K562 (cell line): ENCODE results near the gene NPAS1. TPM values are rescaled to one million over a fixed set of nuclear protein-coding genes. Genes with fewer than 3 reads are reported as not detected.

Experiments used
- ATAC-seq: fragments of 200-7000 bp; cut with Tn5 transposase; 3 replicates; pipeline ENCODE4 v1.9.1; 2020; ENCODE audit warnings: moderate library complexity
- BruUV-seq: library from RNA; stranded (reverse); fragments of 400-500 nt; replicated peaks from 2 replicates; lab custom pipeline; 2021; lab: Mats Ljungman, UMichigan
- CTCF ChIA-PET: fragments of 300-600 bp; formaldehyde crosslinking; extraction: SDS; loops from one replicate; lab custom pipeline; 2021; ENCODE audit warnings: low intra/inter-chr PET ratio; lab: Yijun Ruan, JAX
- POLR2A ChIA-PET: fragments of 300-600, 350-650 bp; sonication (Branson Sonifier 250); formaldehyde crosslinking; extraction: SDS; loops from one replicate; lab custom pipeline; 2021; ENCODE audit warnings: antibody characterized with exemption, inconsistent platforms; lab: Yijun Ruan, JAX
- DNase-seq, 4 experiments: peaks; one replicate each; pipeline versions ENCODE4 v3.0.0 to v3.0.0-alpha.2; 2011 to 2018; ENCODE audit warnings: low spot score in 3 of 4, mixed read lengths in 3 of 4; ENCODE audit errors: extremely low read depth in 1 of 4
- FAIRE-seq: peaks from 2 replicates; lab custom pipeline; 2011; peaks lifted over from hg19 to GRCh38; lab: Jason Lieb, UNC
- H2AFZ ChIP-seq: 2 replicates; pipeline ENCODE4 v1.6.0; 2011; ENCODE audit warnings: low read depth, low read length, control low read depth, inconsistent platforms
- H3K27ac ChIP-seq: fragments of 200-600 bp; 3 replicates; pipeline ENCODE4 v1.8.0; 2011; ENCODE audit warnings: low read depth, mild to moderate bottlenecking, control low read depth, inconsistent platforms, low read length, moderate library complexity, mixed read lengths; ENCODE audit errors: extremely low read depth
- H3K27me3 ChIP-seq, 2 experiments: fragments of 300-600 bp in 1 of 2; 2 replicates in 1 of 2; 3 replicates in 1 of 2; pipeline versions ENCODE4 v1.6.0 to v1.8.0; 2011; ENCODE audit warnings: inconsistent platforms in 2 of 2, low read length in 2 of 2, mild to moderate bottlenecking in 1 of 2, mixed read lengths in 1 of 2, moderate library complexity in 1 of 2; ENCODE audit not compliant: control insufficient read depth in 2 of 2, insufficient read depth in 2 of 2
- H3K36me3 ChIP-seq: fragments of 300-600 bp; 3 replicates; pipeline ENCODE4 v1.8.0; 2011; ENCODE audit warnings: mild to moderate bottlenecking, low read length, inconsistent platforms; ENCODE audit not compliant: control insufficient read depth, insufficient read depth
- H3K4me1 ChIP-seq, 2 experiments: fragments of 200-600 bp in 1 of 2; replicated peaks in 1 of 2; 2 replicates in 1 of 2; 3 replicates in 1 of 2; pipeline versions ENCODE4 v1.5.1 to v1.8.0; 2011; ENCODE audit warnings: inconsistent platforms in 2 of 2, low read length in 2 of 2, mild to moderate bottlenecking in 1 of 2, mixed read lengths in 1 of 2, moderate library complexity in 1 of 2; ENCODE audit not compliant: control insufficient read depth in 2 of 2, insufficient read depth in 2 of 2
- H3K4me2 ChIP-seq: 2 replicates; pipeline ENCODE4 v1.6.1; 2011; ENCODE audit warnings: low read length, control low read depth, inconsistent platforms, mixed read lengths; ENCODE audit not compliant: insufficient read depth
- H3K4me3 ChIP-seq: fragments of 200-600 bp; sonication (generic), shearing (Covaris generic); 2 replicates; pipeline ENCODE4 v1.5.1; 2016; ENCODE audit warnings: control low read depth, inconsistent platforms
- H3K79me2 ChIP-seq: fragments of 200-600 bp; 3 replicates; pipeline ENCODE4 v1.8.0; 2011; ENCODE audit warnings: low read length, inconsistent platforms; ENCODE audit not compliant: control insufficient read depth, insufficient read depth
- H3K9ac ChIP-seq, 2 experiments: 2 replicates each; pipeline versions ENCODE4 v1.6.0 to v1.6.1; 2011; ENCODE audit warnings: low read depth in 2 of 2, low read length in 2 of 2, control low read depth in 1 of 2, inconsistent platforms in 1 of 2, mild to moderate bottlenecking in 1 of 2, mixed read lengths in 1 of 2; ENCODE audit not compliant: insufficient read depth in 1 of 2
- H3K9me1 ChIP-seq: one replicate; pipeline ENCODE4 v1.6.0; 2011; ENCODE audit warnings: inconsistent platforms, mild to moderate bottlenecking, low read length, moderate library complexity; ENCODE audit not compliant: control insufficient read depth, insufficient read depth
- H3K9me3 ChIP-seq: replicated peaks from 2 replicates; pipeline ENCODE4 v1.5.1; 2011; ENCODE audit warnings: low read depth, low read length, inconsistent platforms; ENCODE audit not compliant: control insufficient read depth, insufficient read depth
- H4K20me1 ChIP-seq: replicated peaks from 2 replicates; pipeline ENCODE4 v1.6.1; 2011; ENCODE audit warnings: low read length, inconsistent platforms, mixed read lengths; ENCODE audit not compliant: control insufficient read depth, insufficient read depth
- DMBX1 ChIP-seq: fragments of 250-450 bp; sonication (Bioruptor Pico); IDR thresholded peaks from 2 replicates; pipeline ENCODE4 v1.8.0; 2022; ENCODE audit warnings: inconsistent platforms, mild to moderate bottlenecking, moderate library complexity, borderline replicate concordance
- DPF2 ChIP-seq: fragments of 450-650 bp; IDR thresholded peaks from 2 replicates; pipeline ENCODE4 v1.6.1; 2016
- ILF3 ChIP-seq: fragments of 450-650 bp; IDR thresholded peaks from 2 replicates; pipeline ENCODE4 v1.6.1; 2018; ENCODE audit warnings: antibody characterized with exemption, mild to moderate bottlenecking, moderate library complexity, borderline replicate concordance
- KDM2B ChIP-seq: fragments of 250-450 bp; sonication (Bioruptor Pico); IDR thresholded peaks from 2 replicates; pipeline ENCODE4 v1.8.0; 2021; ENCODE audit warnings: mild to moderate bottlenecking, moderate library complexity
- KLF10 ChIP-seq: fragments of 250-450 bp; sonication (Bioruptor Pico); IDR thresholded peaks from 2 replicates; pipeline ENCODE4 v1.6.1; 2021; ENCODE audit warnings: matching md5 sums
- NR2C2 ChIP-seq, 2 experiments: fragments of 200-800 bp in 1 of 2; sonication (Bioruptor generic) in 1 of 2; sonication (generic) in 1 of 2; formaldehyde crosslinking in 1 of 2; IDR thresholded peaks; 2 replicates each; pipeline versions ENCODE4 v1.6.1 to v1.8.0; 2016 to 2022; ENCODE audit warnings: mild to moderate bottlenecking in 1 of 2, missing compliant biosample characterization in 1 of 2, missing genetic modification characterization in 1 of 2, missing genetic modification reagents in 1 of 2
- WHSC1 ChIP-seq: IDR thresholded peaks from one replicate; pipeline ENCODE4 v1.6.1; 2012; ENCODE audit warnings: low read length, control low read depth, inconsistent platforms
- ZNF239 ChIP-seq: fragments of 250-450 bp; sonication (Bioruptor Pico); IDR thresholded peaks from 2 replicates; pipeline ENCODE4 v1.4.0; 2020; ENCODE audit warnings: mild to moderate bottlenecking
- ZNF277 ChIP-seq: fragments of 250-450 bp; sonication (Bioruptor Pico); IDR thresholded peaks from 2 replicates; pipeline ENCODE4 v1.8.0; 2022; ENCODE audit warnings: inconsistent platforms, mild to moderate bottlenecking, moderate library complexity, borderline replicate concordance
- ZNF324 ChIP-seq: fragments of 250-450 bp; sonication (Bioruptor Pico); IDR thresholded peaks from 2 replicates; pipeline ENCODE4 v1.4.0; 2020; ENCODE audit warnings: mild to moderate bottlenecking
- ZNF444 ChIP-seq: fragments of 250-450 bp; sonication (Bioruptor Pico); IDR thresholded peaks from 2 replicates; pipeline ENCODE4 v1.4.0; 2020; ENCODE audit warnings: mild to moderate bottlenecking, moderate library complexity
- ZNF57 ChIP-seq: fragments of 450-650 bp; formaldehyde crosslinking; IDR thresholded peaks from 2 replicates; pipeline ENCODE4 v1.4.0; 2020; ENCODE audit warnings: mild to moderate bottlenecking, moderate library complexity
- ZNF695 ChIP-seq: fragments of 450-650 bp; formaldehyde crosslinking; IDR thresholded peaks from 2 replicates; pipeline ENCODE4 v1.4.0; 2020; ENCODE audit warnings: mild to moderate bottlenecking, moderate library complexity
- ZNF79 ChIP-seq: fragments of 250-450 bp; sonication (Bioruptor Pico); IDR thresholded peaks from 2 replicates; pipeline ENCODE4 v1.4.0; 2020; ENCODE audit warnings: low read depth, mild to moderate bottlenecking, moderate library complexity
- WGBS: fragments of 100-300 bp; shearing (Covaris generic); methylation state at CpG from one replicate; pipeline ENCODE4 v1.1.6; 2016; ENCODE audit warnings: low coverage, mixed read lengths; ENCODE audit not compliant: insufficient coverage; ENCODE audit errors: missing lambda C conversion rate; 5-methylcytosine and 5-hydroxymethylcytosine counted together
- in situ Hi-C: fragments of 300-500 bp; cut with MboI; formaldehyde crosslinking; loops from 4 replicates; pipeline ENCODE4 v1.15.0; 2018; ENCODE audit warnings: inconsistent platforms, mixed read lengths
- intact Hi-C: fragments of 100-400 bp; cut with micrococcal nuclease; formaldehyde crosslinking; loops from 2 replicates; pipeline ENCODE4 v1.14.2; 2022
- polyA plus RNA-seq, 8 experiments: library from polyadenylated mRNA; depleted of rRNA in 4 of 8; stranded (reverse) in 5 of 8; unstranded in 3 of 8; fragments of >200 nt; fragmentation: Nextera tagmentation in 2 of 8; fragmentation: Illumina TruSeq in 1 of 8; extraction: Ambion mirVana in 2 of 8; extraction: Trizol in 1 of 8; gene quantifications; 2 replicates each; pipeline versions ENCODE4 v1.2.1 to v1.2.3, GENCODE V29; 2011 to 2014; ENCODE audit warnings: inconsistent platforms in 1 of 8, missing spikeins in 1 of 8
- total RNA-seq, 7 experiments: library from RNA; depleted of rRNA in 6 of 7; stranded (reverse); fragments of >200 nt in 6 of 7; fragmentation: Illumina TruSeq in 2 of 7; extraction: Trizol in 2 of 7; gene quantifications; 2 replicates each; pipeline versions ENCODE4 v1.2.1 to v1.2.3, GENCODE V29; 2011 to 2021; ENCODE audit warnings: low replicate concordance in 1 of 7
- TF ChIP-seq, protein P1 (sequence below): sonication (generic); formaldehyde crosslinking; IDR thresholded peaks from 2 replicates; pipeline ENCODE4 v1.8.0; 2022; ENCODE audit warnings: missing genetic modification reagents, mild to moderate bottlenecking, borderline replicate concordance
- TF ChIP-seq, protein P2 (sequence below): fragments of 450-650 bp; IDR thresholded peaks from 2 replicates; pipeline ENCODE4 v1.6.1; 2017; ENCODE audit warnings: antibody characterized with exemption

NPAS1 gene
- total and polyA plus RNA-seq, 9 of the 15 experiments (the other 6 are each of a cell fraction or from before 2014, with no cell fraction given) = 0.58 to 5.3 (median 2.0) TPM; not detected in 2

DNA sequence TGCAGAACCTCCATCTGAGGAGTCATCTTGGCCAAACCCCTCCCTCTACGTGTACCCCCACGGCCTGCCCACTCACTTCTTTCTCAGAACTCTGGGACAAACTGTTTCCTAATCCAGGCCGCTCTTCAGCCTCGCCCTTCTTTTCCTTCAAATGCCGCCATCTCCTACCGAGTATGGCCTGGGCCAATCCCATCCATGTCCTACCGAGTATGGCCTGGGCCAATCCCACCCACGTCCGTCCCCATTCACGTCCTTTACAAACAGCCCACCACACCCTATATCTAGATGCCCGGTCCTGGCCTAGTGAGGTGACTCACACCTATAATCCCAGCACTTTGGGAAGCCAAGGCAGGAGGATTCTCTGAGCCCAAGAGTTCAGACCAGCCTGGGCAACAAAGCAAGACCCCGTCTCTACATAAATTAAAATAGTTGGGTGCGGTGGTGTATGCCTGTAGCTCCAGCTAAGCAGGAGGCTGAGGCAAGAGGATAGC lies 27.7 kb downstream of the NPAS1 start:
- Histone ChIP-seq H3K4me2 (peak overlapping the region; percentile 87), H3K79me2 (peaks cover 17% of the 10 kb centered on the region), H3K9ac (peak overlapping the region; percentile 39 to 88; a peak in 3 of 4 replicates), H3K4me1 (peaks cover 8 to 26% of the 10 kb centered on the region in 2 experiments; a peak in 4 of 5 replicates), H3K27me3 (no peaks in the 10 kb centered on the region), H4K20me1 (no peaks in the 10 kb centered on the region), H3K36me3 (peaks cover 14% of the 10 kb centered on the region; the same call in 1 of the 3 replicates), H3K27ac (peak overlapping the region; percentile 61; the same call in 2 of the 3 replicates), H2AFZ (peak overlapping the region; percentile 86), H3K9me1 (no peaks in the 10 kb centered on the region), H3K4me3 (peak overlapping the region; percentile 81), H3K9me3 (no peaks in the 10 kb centered on the region)
- ATAC-seq (no peak), FAIRE-seq (peak; percentile 15), DNase-seq (peak in 1 of 4 experiments; percentile 14)
- in situ Hi-C loops (no loop called here), intact Hi-C loops (no loop called here)
- ChIA-PET CTCF (no interaction called here), POLR2A (interaction anchor here (0.5 to 1.3 kb wide), 9 partner anchors 9 to 267 kb away, joined by 3 to 7 read pairs (median 3); partner anchors contain the start of gene ZC3H4)
- BruUV-seq = no TSS peak
- 23% methylated on average over 12 of the region's 13 CpGs for WGBS
- TF ChIP-seq DMBX1 (CRISPR knock-in tag) (no peak), ZNF695 (no peak), ZNF324 (CRISPR knock-in tag) (0 out of 2 replicates have a peak, but pooled peaks have one; percentile 15), ZNF79 (CRISPR knock-in tag) (no peak), DPF2 (peak; percentile 24; the same call in 1 of the 2 replicates), WHSC1 (no peak), ZNF277 (no peak), ZNF57 (CRISPR knock-in tag) (no peak), NR2C2 (CRISPR knock-in tag; IDR thresholded peaks at IDR 0.05) (no peak), NR2C2 (tag; IDR thresholded peaks at IDR 0.05) (no peak), ILF3 (no peak), ZNF444 (no peak), KLF10 (no peak), ZNF239 (CRISPR knock-in tag) (no peak), KDM2B (CRISPR knock-in tag) (no peak)
- TF ChIP-seq, protein P1, sequence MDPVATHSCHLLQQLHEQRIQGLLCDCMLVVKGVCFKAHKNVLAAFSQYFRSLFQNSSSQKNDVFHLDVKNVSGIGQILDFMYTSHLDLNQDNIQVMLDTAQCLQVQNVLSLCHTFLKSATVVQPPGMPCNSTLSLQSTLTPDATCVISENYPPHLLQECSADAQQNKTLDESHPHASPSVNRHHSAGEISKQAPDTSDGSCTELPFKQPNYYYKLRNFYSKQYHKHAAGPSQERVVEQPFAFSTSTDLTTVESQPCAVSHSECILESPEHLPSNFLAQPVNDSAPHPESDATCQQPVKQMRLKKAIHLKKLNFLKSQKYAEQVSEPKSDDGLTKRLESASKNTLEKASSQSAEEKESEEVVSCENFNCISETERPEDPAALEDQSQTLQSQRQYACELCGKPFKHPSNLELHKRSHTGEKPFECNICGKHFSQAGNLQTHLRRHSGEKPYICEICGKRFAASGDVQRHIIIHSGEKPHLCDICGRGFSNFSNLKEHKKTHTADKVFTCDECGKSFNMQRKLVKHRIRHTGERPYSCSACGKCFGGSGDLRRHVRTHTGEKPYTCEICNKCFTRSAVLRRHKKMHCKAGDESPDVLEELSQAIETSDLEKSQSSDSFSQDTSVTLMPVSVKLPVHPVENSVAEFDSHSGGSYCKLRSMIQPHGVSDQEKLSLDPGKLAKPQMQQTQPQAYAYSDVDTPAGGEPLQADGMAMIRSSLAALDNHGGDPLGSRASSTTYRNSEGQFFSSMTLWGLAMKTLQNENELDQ (CRISPR knock-in tag) = no peak
- TF ChIP-seq, protein P2, sequence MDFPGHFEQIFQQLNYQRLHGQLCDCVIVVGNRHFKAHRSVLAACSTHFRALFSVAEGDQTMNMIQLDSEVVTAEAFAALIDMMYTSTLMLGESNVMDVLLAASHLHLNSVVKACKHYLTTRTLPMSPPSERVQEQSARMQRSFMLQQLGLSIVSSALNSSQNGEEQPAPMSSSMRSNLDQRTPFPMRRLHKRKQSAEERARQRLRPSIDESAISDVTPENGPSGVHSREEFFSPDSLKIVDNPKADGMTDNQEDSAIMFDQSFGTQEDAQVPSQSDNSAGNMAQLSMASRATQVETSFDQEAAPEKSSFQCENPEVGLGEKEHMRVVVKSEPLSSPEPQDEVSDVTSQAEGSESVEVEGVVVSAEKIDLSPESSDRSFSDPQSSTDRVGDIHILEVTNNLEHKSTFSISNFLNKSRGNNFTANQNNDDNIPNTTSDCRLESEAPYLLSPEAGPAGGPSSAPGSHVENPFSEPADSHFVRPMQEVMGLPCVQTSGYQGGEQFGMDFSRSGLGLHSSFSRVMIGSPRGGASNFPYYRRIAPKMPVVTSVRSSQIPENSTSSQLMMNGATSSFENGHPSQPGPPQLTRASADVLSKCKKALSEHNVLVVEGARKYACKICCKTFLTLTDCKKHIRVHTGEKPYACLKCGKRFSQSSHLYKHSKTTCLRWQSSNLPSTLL = no peak
